DOHH2 (cell line): ENCODE results near the gene TCEA2.

Experiments used
- H3F3A ChIP-seq: fragments of 200-600 bp; sonication (generic), shearing (Covaris generic); 2 replicates; pipeline ENCODE4 v1.6.0; 2016; ENCODE audit warnings: antibody characterized with exemption, mild to moderate bottlenecking; ENCODE audit not compliant: control insufficient read depth, insufficient read depth
- H3K27ac ChIP-seq: fragments of 200-600 bp; sonication (generic); 2 replicates; pipeline ENCODE4 v1.5.1; 2014; ENCODE audit warnings: low read depth, mild to moderate bottlenecking, low read length, moderate library complexity
- H3K27me3 ChIP-seq: fragments of 200-600 bp; sonication (generic); 2 replicates; pipeline ENCODE4 v1.6.1; 2014; ENCODE audit warnings: mild to moderate bottlenecking, low read length, mixed read lengths; ENCODE audit not compliant: control insufficient read depth
- H3K36me3 ChIP-seq: fragments of 200-600 bp; sonication (generic); 2 replicates; pipeline ENCODE4 v1.6.1; 2014; ENCODE audit warnings: mild to moderate bottlenecking, low read length, moderate library complexity, mixed read lengths; ENCODE audit not compliant: control insufficient read depth
- H3K4me1 ChIP-seq: fragments of 200-600 bp; sonication (generic); 2 replicates; pipeline ENCODE4 v1.6.1; 2014; ENCODE audit warnings: mild to moderate bottlenecking, low read length, mixed read lengths; ENCODE audit not compliant: control insufficient read depth
- H3K4me2 ChIP-seq: fragments of 200-600 bp; sonication (generic); 2 replicates; pipeline ENCODE4 v1.6.0; 2014; ENCODE audit warnings: mild to moderate bottlenecking, low read length, moderate library complexity
- H3K4me3 ChIP-seq: fragments of 200-600 bp; sonication (generic); 2 replicates; pipeline ENCODE4 v1.5.1; 2014; ENCODE audit warnings: mild to moderate bottlenecking, low read length, mixed read lengths
- H3K79me2 ChIP-seq: fragments of 200-600 bp; sonication (generic); 2 replicates; pipeline ENCODE4 v1.6.1; 2014; ENCODE audit warnings: mild to moderate bottlenecking, low read length, mixed read lengths; ENCODE audit not compliant: control insufficient read depth
- H3K9me2 ChIP-seq: fragments of 200-600 bp; sonication (generic); replicated peaks from 2 replicates; pipeline ENCODE4 v1.6.1; 2014; ENCODE audit warnings: mild to moderate bottlenecking, low read length, mixed read lengths; ENCODE audit not compliant: control insufficient read depth
- H3K9me3 ChIP-seq: fragments of 200-600 bp; sonication (generic); 2 replicates; pipeline ENCODE4 v1.6.1; 2014; ENCODE audit warnings: antibody characterized with exemption, low read length, mixed read lengths; ENCODE audit not compliant: control insufficient read depth, insufficient read depth
- H4K20me1 ChIP-seq: fragments of 200-600 bp; sonication (generic); 2 replicates; pipeline ENCODE4 v1.6.0; 2014; ENCODE audit warnings: low read depth, mild to moderate bottlenecking, antibody characterized with exemption, low read length, moderate library complexity; ENCODE audit not compliant: control insufficient read depth, insufficient read depth
- CTCF ChIP-seq: fragments of 200-600 bp; sonication (generic); IDR thresholded peaks from one replicate; pipeline ENCODE4 v1.5.1; 2014; ENCODE audit warnings: antibody characterized with exemption, mild to moderate bottlenecking, low read depth, low read length; ENCODE audit not compliant: poor library complexity, severe bottlenecking
- EZH2phosphoT487 ChIP-seq: fragments of 200-600 bp; sonication (generic); IDR thresholded peaks from 2 replicates; pipeline ENCODE4 v1.6.1; 2017; ENCODE audit warnings: borderline replicate concordance, mild to moderate bottlenecking, antibody characterized with exemption, low read length, moderate library complexity, mixed read lengths

Gene TCEA2

GRCh38 chr20:64051561-64052325 lies 11.3 kb upstream of the TCEA2 start:
- TF ChIP-seq CTCF (no peak), EZH2phosphoT487 (no peak)
- H3K27me3 ChIP-seq = peaks cover 54% of the 10 kb centered on the region
- no peaks in the 10 kb centered on the region for H3F3A ChIP-seq
- H3K36me3 ChIP-seq = no peaks in the 10 kb centered on the region
- no peak overlapping the region for H3K4me2 ChIP-seq
- H3K9me2 ChIP-seq = no peaks in the 10 kb centered on the region
- no peak overlapping the region for H3K27ac ChIP-seq
- no peaks in the 10 kb centered on the region; the same call in 1 of the 2 replicates for H3K4me1 ChIP-seq
- H3K79me2 ChIP-seq = no peaks in the 10 kb centered on the region
- H4K20me1 ChIP-seq = no peaks in the 10 kb centered on the region
- no peaks in the 10 kb centered on the region for H3K9me3 ChIP-seq
- no peak overlapping the region for H3K4me3 ChIP-seq

GRCh38 chr20:64052326-64052722 lies 10.7 kb upstream of the TCEA2 start:
- H3F3A ChIP-seq = no peaks in the 10 kb centered on the region
- H3K4me2 ChIP-seq = no peak overlapping the region
- H3K79me2 ChIP-seq = no peaks in the 10 kb centered on the region
- no peaks in the 10 kb centered on the region for H3K36me3 ChIP-seq
- H3K9me3 ChIP-seq = no peaks in the 10 kb centered on the region
- H3K27ac ChIP-seq = no peak overlapping the region
- peaks cover 54% of the 10 kb centered on the region for H3K27me3 ChIP-seq
- no peaks in the 10 kb centered on the region for H4K20me1 ChIP-seq
- no peak for TF ChIP-seq EZH2phosphoT487
- TF ChIP-seq CTCF = no peak
- H3K4me1 ChIP-seq = peaks cover 2% of the 10 kb centered on the region
- no peak overlapping the region for H3K4me3 ChIP-seq
- H3K9me2 ChIP-seq = no peaks in the 10 kb centered on the region

- no peaks in the 10 kb centered on the region for H3K79me2 ChIP-seq
- H3K4me1 ChIP-seq = peaks cover 11% of the 10 kb centered on the region
- H3K27me3 ChIP-seq = peaks cover 54% of the 10 kb centered on the region
- H3F3A ChIP-seq = no peaks in the 10 kb centered on the region
- no peaks in the 10 kb centered on the region for H3K9me3 ChIP-seq
- no peaks in the 10 kb centered on the region for H4K20me1 ChIP-seq
- no peak overlapping the region for H3K4me2 ChIP-seq
- H3K36me3 ChIP-seq = no peaks in the 10 kb centered on the region
- no peak overlapping the region for H3K4me3 ChIP-seq
- no peaks in the 10 kb centered on the region for H3K9me2 ChIP-seq
- H3K27ac ChIP-seq = no peak overlapping the region
- no peak for TF ChIP-seq CTCF
- TF ChIP-seq EZH2phosphoT487 = no peak
Observed at GRCh38 chr20:64052987-64053840, 9.8 kb upstream of the TCEA2 start.
